ENCODE data around the gene ARHGAP22. TPM values are rescaled to one million over a fixed set of nuclear protein-coding genes. Genes with fewer than 3 reads are reported as not detected.

Gene ARHGAP22
- total RNA-seq, 3 donors from 2014 or later (not counting 1 experiment from before 2014, with no cell fraction given): 0.21 to 0.40 TPM; not detected in 1

DNA sequence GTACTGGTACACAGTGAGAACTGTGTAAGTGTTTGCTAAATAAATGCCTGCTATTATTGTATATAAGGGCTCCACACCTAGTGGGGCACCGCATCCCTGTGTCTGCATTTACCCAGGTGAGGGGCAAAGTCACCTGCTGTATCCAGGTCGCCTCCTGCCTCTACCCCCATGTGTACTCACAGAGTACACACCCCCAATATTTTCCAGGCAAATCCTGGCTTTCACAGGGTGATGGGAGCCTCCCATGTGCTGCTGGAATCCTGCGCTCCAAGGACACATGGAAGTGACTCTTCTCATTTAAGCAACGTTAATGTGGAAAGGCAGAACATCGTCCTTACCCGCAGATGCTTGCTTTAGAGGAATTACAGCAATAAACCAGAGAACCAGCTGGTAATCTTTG, 48.2 kb downstream of the ARHGAP22 start:
- Mint-ChIP-seq H3K27ac (no peak overlapping the region), H3K36me3 (no peaks in the 10 kb centered on the region), H3K27me3 (ENCODE audit: low read depth in 2 of 2) (peaks cover 0 to 8% of the 10 kb centered on the region in 2 donors), H3K9me3 (no peaks in the 10 kb centered on the region), H3K4me3 (no peak overlapping the region), H3K4me1 (no peaks in the 10 kb centered on the region)
- no peaks in the 10 kb centered on the region for H3K9me3 ChIP-seq (ENCODE audit: control insufficient read depth, insufficient read depth, low read length)
- intact Hi-C loops (cut with micrococcal nuclease): no loop called here
- peaks cover 6% of the 10 kb centered on the region for H3K4me1 ChIP-seq (ENCODE audit: control insufficient read depth, insufficient read depth, low read length)
- H3K36me3 ChIP-seq (ENCODE audit: control insufficient read depth, insufficient read depth, low read length): no peaks in the 10 kb centered on the region
- TF ChIP-seq, protein P1, sequence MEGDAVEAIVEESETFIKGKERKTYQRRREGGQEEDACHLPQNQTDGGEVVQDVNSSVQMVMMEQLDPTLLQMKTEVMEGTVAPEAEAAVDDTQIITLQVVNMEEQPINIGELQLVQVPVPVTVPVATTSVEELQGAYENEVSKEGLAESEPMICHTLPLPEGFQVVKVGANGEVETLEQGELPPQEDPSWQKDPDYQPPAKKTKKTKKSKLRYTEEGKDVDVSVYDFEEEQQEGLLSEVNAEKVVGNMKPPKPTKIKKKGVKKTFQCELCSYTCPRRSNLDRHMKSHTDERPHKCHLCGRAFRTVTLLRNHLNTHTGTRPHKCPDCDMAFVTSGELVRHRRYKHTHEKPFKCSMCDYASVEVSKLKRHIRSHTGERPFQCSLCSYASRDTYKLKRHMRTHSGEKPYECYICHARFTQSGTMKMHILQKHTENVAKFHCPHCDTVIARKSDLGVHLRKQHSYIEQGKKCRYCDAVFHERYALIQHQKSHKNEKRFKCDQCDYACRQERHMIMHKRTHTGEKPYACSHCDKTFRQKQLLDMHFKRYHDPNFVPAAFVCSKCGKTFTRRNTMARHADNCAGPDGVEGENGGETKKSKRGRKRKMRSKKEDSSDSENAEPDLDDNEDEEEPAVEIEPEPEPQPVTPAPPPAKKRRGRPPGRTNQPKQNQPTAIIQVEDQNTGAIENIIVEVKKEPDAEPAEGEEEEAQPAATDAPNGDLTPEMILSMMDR (IDR thresholded peaks at IDR 0.05): no peak
- no peak for DNase-seq
- 91% methylated on average over 6 of the region's 6 CpGs for WGBS (ENCODE audit: insufficient coverage)
- H3K27ac ChIP-seq (ENCODE audit: low read length): no peak overlapping the region
- no peak overlapping the region for H3K4me3 ChIP-seq (ENCODE audit: low read length)
- no peak for ATAC-seq
- no peaks in the 10 kb centered on the region for H3K27me3 ChIP-seq (ENCODE audit: control insufficient read depth, insufficient read depth, low read length)

DNA sequence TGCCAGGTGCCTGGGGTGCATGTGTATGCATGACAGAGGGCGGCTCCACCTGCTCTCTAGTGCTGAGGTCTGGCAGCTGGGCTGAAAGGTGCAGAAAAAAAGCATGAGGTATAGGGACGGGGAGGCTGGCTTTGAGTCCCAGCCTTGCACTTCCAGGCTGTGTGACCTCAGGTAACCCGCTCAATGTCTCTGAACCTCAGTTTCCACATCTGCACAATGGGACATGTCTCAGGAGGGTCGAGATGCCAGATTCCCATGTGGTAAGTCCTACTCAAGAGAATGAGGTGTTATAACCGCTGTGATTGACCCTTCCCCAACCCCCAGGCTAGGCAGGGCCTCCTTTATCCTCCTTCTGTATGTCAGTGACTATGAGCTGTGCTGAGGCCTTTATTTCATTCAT, 48.8 kb downstream of the ARHGAP22 start:
- intact Hi-C loops (cut with micrococcal nuclease): no loop called here
- H3K27ac ChIP-seq (ENCODE audit: low read length): no peak overlapping the region
- ATAC-seq (peak in 1 of 3 donors; percentile 5), DNase-seq (no peak)
- H3K36me3 ChIP-seq (ENCODE audit: control insufficient read depth, insufficient read depth, low read length): no peaks in the 10 kb centered on the region
- no peak overlapping the region for H3K4me3 ChIP-seq (ENCODE audit: low read length)
- Mint-ChIP-seq H3K36me3 (no peaks in the 10 kb centered on the region), H3K27me3 (ENCODE audit: low read depth in 2 of 2) (peaks cover 0 to 8% of the 10 kb centered on the region in 2 donors), H3K4me1 (no peaks in the 10 kb centered on the region), H3K4me3 (no peak overlapping the region), H3K9me3 (no peaks in the 10 kb centered on the region), H3K27ac (no peak overlapping the region)
- no peaks in the 10 kb centered on the region for H3K9me3 ChIP-seq (ENCODE audit: control insufficient read depth, insufficient read depth, low read length)
- H3K4me1 ChIP-seq (ENCODE audit: control insufficient read depth, insufficient read depth, low read length): peaks cover 6% of the 10 kb centered on the region
- H3K27me3 ChIP-seq (ENCODE audit: control insufficient read depth, insufficient read depth, low read length): no peaks in the 10 kb centered on the region
- TF ChIP-seq, protein P1 (IDR thresholded peaks at IDR 0.05): no peak
- 90% methylated on average over 5 of the region's 5 CpGs for WGBS (ENCODE audit: insufficient coverage)

DNA sequence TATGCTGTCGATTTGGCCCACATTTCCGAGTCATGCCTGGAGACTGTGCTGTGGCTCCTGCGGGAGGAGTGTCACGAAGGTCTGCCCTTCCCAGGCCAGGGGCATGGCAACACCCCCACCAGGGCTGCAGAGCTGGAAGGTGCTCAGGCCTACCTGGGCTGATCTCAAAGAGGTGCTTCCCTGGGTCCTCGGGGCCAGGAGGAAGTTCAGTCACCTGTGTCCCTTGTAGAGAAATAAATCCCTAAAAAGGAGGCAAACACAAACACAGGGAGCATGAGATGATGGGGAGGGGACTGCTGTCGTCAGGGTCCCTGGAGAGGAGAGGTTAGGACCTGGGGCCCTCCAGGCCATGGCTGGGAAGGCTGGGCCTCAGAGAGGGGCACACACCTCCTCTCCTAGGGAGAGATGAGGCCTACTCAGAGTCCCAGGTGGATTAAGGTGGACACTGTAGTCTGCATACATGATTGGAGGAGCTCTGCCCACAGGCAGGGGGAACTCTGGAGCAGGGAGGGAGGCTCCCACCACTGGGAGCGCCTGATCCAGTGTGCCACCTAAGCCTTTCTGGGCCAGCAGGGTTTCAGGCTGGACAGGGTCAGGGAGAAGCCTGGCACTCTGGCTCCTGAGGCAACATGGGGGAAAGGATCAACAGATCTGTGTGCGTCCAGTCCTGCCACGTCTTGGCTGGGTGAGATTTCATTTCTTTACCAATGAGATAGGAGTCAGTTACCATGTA, 49.4 kb downstream of the ARHGAP22 start:
- Mint-ChIP-seq H3K36me3 (no peaks in the 10 kb centered on the region), H3K27ac (no peak overlapping the region), H3K4me3 (no peak overlapping the region), H3K27me3 (ENCODE audit: low read depth in 2 of 2) (peaks cover 0 to 8% of the 10 kb centered on the region in 2 donors), H3K4me1 (no peaks in the 10 kb centered on the region), H3K9me3 (no peaks in the 10 kb centered on the region)
- Histone ChIP-seq H3K9me3 (ENCODE audit: control insufficient read depth, insufficient read depth, low read length) (no peaks in the 10 kb centered on the region), H3K27ac (ENCODE audit: low read length) (no peak overlapping the region), H3K36me3 (ENCODE audit: control insufficient read depth, insufficient read depth, low read length) (no peaks in the 10 kb centered on the region), H3K27me3 (ENCODE audit: control insufficient read depth, insufficient read depth, low read length) (no peaks in the 10 kb centered on the region), H3K4me3 (ENCODE audit: low read length) (no peak overlapping the region), H3K4me1 (ENCODE audit: control insufficient read depth, insufficient read depth, low read length) (peaks cover 6% of the 10 kb centered on the region)
- DNase-seq: no peak
- 86% methylated on average over 9 of the region's 9 CpGs for WGBS (ENCODE audit: insufficient coverage)
- intact Hi-C loops (cut with micrococcal nuclease): no loop called here
- peak in 1 of 3 donors; percentile 18 for ATAC-seq
- TF ChIP-seq, protein P1 (IDR thresholded peaks at IDR 0.05): no peak

DNA sequence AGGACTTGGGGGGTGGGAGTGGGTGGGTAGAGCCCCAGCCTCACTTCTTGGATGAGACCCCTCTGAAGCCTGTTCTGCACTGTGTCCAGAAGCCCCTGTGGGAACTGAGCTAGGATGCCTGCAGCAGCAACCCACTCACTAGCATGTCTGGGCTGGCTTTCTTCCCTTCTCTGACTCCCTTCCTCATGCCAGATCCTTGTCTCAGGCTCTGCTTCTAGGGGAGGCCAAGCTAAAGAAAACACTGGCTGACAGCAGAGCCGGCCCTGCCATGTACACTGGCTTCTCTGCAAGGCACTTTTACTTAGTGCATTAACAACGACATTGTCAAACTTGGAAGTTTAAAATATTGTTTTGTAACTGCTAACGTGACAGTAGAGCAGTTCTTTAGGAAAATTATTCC, 50.2 kb downstream of the ARHGAP22 start:
- H3K9me3 Mint-ChIP-seq: no peaks in the 10 kb centered on the region

More for the DNA sequence above, 50.2 kb downstream of the ARHGAP22 start:
- Mint-ChIP-seq H3K36me3 (no peaks in the 10 kb centered on the region), H3K4me1 (no peaks in the 10 kb centered on the region), H3K27me3 (ENCODE audit: low read depth in 2 of 2) (peaks cover 4 to 8% of the 10 kb centered on the region in 2 donors), H3K4me3 (no peak overlapping the region), H3K27ac (no peak overlapping the region)
- Histone ChIP-seq H3K27me3 (ENCODE audit: control insufficient read depth, insufficient read depth, low read length) (no peaks in the 10 kb centered on the region), H3K4me3 (ENCODE audit: low read length) (no peak overlapping the region), H3K36me3 (ENCODE audit: control insufficient read depth, insufficient read depth, low read length) (no peaks in the 10 kb centered on the region), H3K4me1 (ENCODE audit: control insufficient read depth, insufficient read depth, low read length) (peaks cover 6% of the 10 kb centered on the region), H3K9me3 (ENCODE audit: control insufficient read depth, insufficient read depth, low read length) (no peaks in the 10 kb centered on the region), H3K27ac (ENCODE audit: low read length) (no peak overlapping the region)
- DNase-seq (no peak), ATAC-seq (no peak)
- 95% methylated on average over 3 of the region's 3 CpGs for WGBS (ENCODE audit: insufficient coverage)
- intact Hi-C loops (cut with micrococcal nuclease): no loop called here
- TF ChIP-seq, protein P1 (IDR thresholded peaks at IDR 0.05): no peak
